Mucosa of descending colon (tissue), 3 donors: ENCODE measurements around the gene MYO1H. TPM values are rescaled to one million over a fixed set of nuclear protein-coding genes. Genes with fewer than 3 reads are reported as not detected.

Source experiments
- ATAC-seq: fragments of 200-7000 bp; cut with Tn5 transposase; one replicate; pipeline ENCODE4 v1.9.1; 2020; ENCODE audit warnings: mild to moderate bottlenecking, moderate library complexity
- DNase-seq, 3 donors: peaks; one replicate each; pipeline ENCODE4 v3.0.0-alpha.2; 2020
- H3K36me3 ChIP-seq: fragments of 200-600 bp; one replicate; pipeline ENCODE4 v1.8.0; 2021; ENCODE audit warnings: low read depth, mild to moderate bottlenecking
- H3K4me1 ChIP-seq: fragments of 200-600 bp; one replicate; pipeline ENCODE4 v1.8.0; 2021; ENCODE audit warnings: low read depth, mild to moderate bottlenecking
- H3K4me3 ChIP-seq: fragments of 200-600 bp; one replicate; pipeline ENCODE4 v1.8.0; 2021; ENCODE audit warnings: mild to moderate bottlenecking
- H3K9me3 ChIP-seq: fragments of 200-600 bp; one replicate; pipeline ENCODE4 v1.8.0; 2021; ENCODE audit warnings: mild to moderate bottlenecking
- intact Hi-C, 2 donors: fragments of 100-400 bp; cut with DNase I in 1 of 2; cut with micrococcal nuclease in 1 of 2; formaldehyde crosslinking; loops; one replicate each; pipeline versions ENCODE4 v1.11.0 to v1.11.1; 2022; cut with DNase I, micrococcal nuclease
- total RNA-seq, 3 donors: library from RNA; stranded (reverse); fragmentation: NEBNext Ultra II Directional in 2 of 3; extraction: Animal tissue kit (Norgen Biotek cat#: 25700) in 2 of 3; gene quantifications; one replicate each; pipeline versions ENCODE4 v1.2.1 to v1.2.4, GENCODE V29; 2021 to 2023
- TF ChIP-seq, protein P1 (sequence below): fragments of 200-600 bp; IDR thresholded peaks from one replicate; pipeline ENCODE4 v1.8.0; 2022; ENCODE audit warnings: antibody characterized with exemption, mild to moderate bottlenecking
- donor health status: DM: no; HTN: no; CAD: no; lungs with moderate emphysema.
- donor health status: DM: no; HTN: no; CAD: no.
- donor health status: DM: no; HTN: yes; CAD: no.

The MYO1H gene
- total RNA-seq, 3 donors from 2014 or later, result 0.41 TPM; not detected in 2

GRCh38 chr12:109488051-109488665 lies 140.5 kb downstream of the MYO1H start:
- ATAC-seq (no peak), DNase-seq (no peak)
- Histone ChIP-seq H3K9me3 (no peaks in the 10 kb centered on the region), H3K4me3 (no peak overlapping the region), H3K36me3 (peaks cover 4% of the 10 kb centered on the region), H3K4me1 (no peaks in the 10 kb centered on the region)
- intact Hi-C loops, result no loop called here
- TF ChIP-seq, protein P1, sequence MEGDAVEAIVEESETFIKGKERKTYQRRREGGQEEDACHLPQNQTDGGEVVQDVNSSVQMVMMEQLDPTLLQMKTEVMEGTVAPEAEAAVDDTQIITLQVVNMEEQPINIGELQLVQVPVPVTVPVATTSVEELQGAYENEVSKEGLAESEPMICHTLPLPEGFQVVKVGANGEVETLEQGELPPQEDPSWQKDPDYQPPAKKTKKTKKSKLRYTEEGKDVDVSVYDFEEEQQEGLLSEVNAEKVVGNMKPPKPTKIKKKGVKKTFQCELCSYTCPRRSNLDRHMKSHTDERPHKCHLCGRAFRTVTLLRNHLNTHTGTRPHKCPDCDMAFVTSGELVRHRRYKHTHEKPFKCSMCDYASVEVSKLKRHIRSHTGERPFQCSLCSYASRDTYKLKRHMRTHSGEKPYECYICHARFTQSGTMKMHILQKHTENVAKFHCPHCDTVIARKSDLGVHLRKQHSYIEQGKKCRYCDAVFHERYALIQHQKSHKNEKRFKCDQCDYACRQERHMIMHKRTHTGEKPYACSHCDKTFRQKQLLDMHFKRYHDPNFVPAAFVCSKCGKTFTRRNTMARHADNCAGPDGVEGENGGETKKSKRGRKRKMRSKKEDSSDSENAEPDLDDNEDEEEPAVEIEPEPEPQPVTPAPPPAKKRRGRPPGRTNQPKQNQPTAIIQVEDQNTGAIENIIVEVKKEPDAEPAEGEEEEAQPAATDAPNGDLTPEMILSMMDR, result no peak

- Histone ChIP-seq H3K4me3 (no peak overlapping the region), H3K9me3 (no peaks in the 10 kb centered on the region), H3K4me1 (no peaks in the 10 kb centered on the region), H3K36me3 (peaks cover 4% of the 10 kb centered on the region)
- intact Hi-C loops, result no loop called here
- ATAC-seq (no peak), DNase-seq (no peak)
- TF ChIP-seq, protein P1, result no peak
Observed at GRCh38 chr12:109489016-109489954, 141.6 kb downstream of the MYO1H start.

GRCh38 chr12:109489955-109490565 lies 142.4 kb downstream of the MYO1H start:
- no peak for ATAC-seq
- no peak for DNase-seq
- TF ChIP-seq, protein P1, result no peak
- no peaks in the 10 kb centered on the region for H3K4me1 ChIP-seq
- no peak overlapping the region for H3K4me3 ChIP-seq
- intact Hi-C loops, result no loop called here
- no peaks in the 10 kb centered on the region for H3K9me3 ChIP-seq
- H3K36me3 ChIP-seq, result peaks cover 4% of the 10 kb centered on the region

- no peak overlapping the region for H3K4me3 ChIP-seq
- TF ChIP-seq, protein P1, result no peak
- H3K4me1 ChIP-seq, result no peaks in the 10 kb centered on the region
- intact Hi-C loops, result no loop called here
- peaks cover 3% of the 10 kb centered on the region for H3K36me3 ChIP-seq
- no peak for ATAC-seq
- no peaks in the 10 kb centered on the region for H3K9me3 ChIP-seq
- no peak for DNase-seq
Observed at GRCh38 chr12:109491671-109492070, 144.0 kb downstream of the MYO1H start.

GRCh38 chr12:109492371-109492770 lies 144.7 kb downstream of the MYO1H start:
- intact Hi-C loops, result no loop called here
- Histone ChIP-seq H3K9me3 (no peaks in the 10 kb centered on the region), H3K36me3 (no peaks in the 10 kb centered on the region), H3K4me1 (no peaks in the 10 kb centered on the region), H3K4me3 (no peak overlapping the region)
- ATAC-seq (no peak), DNase-seq (no peak)
- TF ChIP-seq, protein P1, result no peak
